Measurements from ENCODE around the gene SPINK1. TPM values are rescaled to one million over a fixed set of nuclear protein-coding genes. Genes with fewer than 3 reads are reported as not detected.

SPINK1 gene
- total RNA-seq, 4 donors from 2014 or later = not detected

DNA sequence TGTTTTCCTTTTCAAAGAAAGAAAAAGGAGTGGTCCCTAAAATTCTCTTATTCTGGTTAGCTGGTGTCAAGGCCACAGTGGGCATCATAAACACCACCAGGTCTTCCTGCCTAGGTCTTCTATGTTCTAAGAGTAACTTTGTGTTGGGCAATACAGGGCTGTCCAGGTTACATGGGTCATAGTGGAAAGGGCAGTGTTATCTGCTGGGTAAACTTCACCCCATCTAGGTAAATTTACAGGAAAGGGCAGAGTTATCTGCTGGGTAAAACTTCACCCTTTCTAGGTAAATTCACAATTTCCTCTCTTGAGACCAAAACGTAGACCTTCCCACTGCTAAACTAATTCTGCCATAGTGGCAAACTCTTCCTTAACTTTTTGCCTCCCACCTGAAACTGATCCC is 30.0 kb downstream of the SPINK1 start:
- DNase-seq (no peak), ATAC-seq (no peak)
- Histone ChIP-seq H3K36me3 (no peaks in the 10 kb centered on the region), H3K4me1 (no peaks in the 10 kb centered on the region), H3K27me3 (no peaks in the 10 kb centered on the region), H3K9me3 (no peaks in the 10 kb centered on the region), H3K4me3 (no peak overlapping the region), H3K27ac (no peak overlapping the region)
- intact Hi-C loops (cut with DNase I; ENCODE audit: low total_unique reads) (no loop called here), in situ Hi-C loops (cut with MboI; ENCODE audit: low sequenced_read_pairs in 4 of 4) (loop anchor here in 1 of 4 donors (25.0 kb wide), 1 partner anchor 164 kb away; no protein-coding TSS in a partner anchor)
- TF ChIP-seq POLR2A (IDR thresholded peaks at IDR 0.05) = no peak
- TF ChIP-seq, protein P1, sequence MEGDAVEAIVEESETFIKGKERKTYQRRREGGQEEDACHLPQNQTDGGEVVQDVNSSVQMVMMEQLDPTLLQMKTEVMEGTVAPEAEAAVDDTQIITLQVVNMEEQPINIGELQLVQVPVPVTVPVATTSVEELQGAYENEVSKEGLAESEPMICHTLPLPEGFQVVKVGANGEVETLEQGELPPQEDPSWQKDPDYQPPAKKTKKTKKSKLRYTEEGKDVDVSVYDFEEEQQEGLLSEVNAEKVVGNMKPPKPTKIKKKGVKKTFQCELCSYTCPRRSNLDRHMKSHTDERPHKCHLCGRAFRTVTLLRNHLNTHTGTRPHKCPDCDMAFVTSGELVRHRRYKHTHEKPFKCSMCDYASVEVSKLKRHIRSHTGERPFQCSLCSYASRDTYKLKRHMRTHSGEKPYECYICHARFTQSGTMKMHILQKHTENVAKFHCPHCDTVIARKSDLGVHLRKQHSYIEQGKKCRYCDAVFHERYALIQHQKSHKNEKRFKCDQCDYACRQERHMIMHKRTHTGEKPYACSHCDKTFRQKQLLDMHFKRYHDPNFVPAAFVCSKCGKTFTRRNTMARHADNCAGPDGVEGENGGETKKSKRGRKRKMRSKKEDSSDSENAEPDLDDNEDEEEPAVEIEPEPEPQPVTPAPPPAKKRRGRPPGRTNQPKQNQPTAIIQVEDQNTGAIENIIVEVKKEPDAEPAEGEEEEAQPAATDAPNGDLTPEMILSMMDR (IDR thresholded peaks at IDR 0.05 in 4 of 5, conservative IDR thresholded peaks at IDR 0.05 in 1 of 5) = no peak

GRCh38 chr5:147800491-147800890 is 31.0 kb downstream of the SPINK1 start:
- H3K36me3 ChIP-seq = no peaks in the 10 kb centered on the region
- no peaks in the 10 kb centered on the region for H3K4me1 ChIP-seq
- no peaks in the 10 kb centered on the region for H3K27me3 ChIP-seq
- intact Hi-C loops (cut with DNase I; ENCODE audit: low total_unique reads) (no loop called here), in situ Hi-C loops (cut with MboI; ENCODE audit: low sequenced_read_pairs in 4 of 4) (loop anchor here in 1 of 4 donors (25.0 kb wide), 1 partner anchor 163 kb away; no protein-coding TSS in a partner anchor)
- no peak overlapping the region for H3K4me3 ChIP-seq
- no peak for TF ChIP-seq POLR2A (IDR thresholded peaks at IDR 0.05)
- TF ChIP-seq, protein P1 (IDR thresholded peaks at IDR 0.05 in 4 of 5, conservative IDR thresholded peaks at IDR 0.05 in 1 of 5) = no peak
- no peak overlapping the region for H3K27ac ChIP-seq
- DNase-seq (no peak), ATAC-seq (no peak)
- H3K9me3 ChIP-seq = no peaks in the 10 kb centered on the region

- no peak overlapping the region for H3K27ac ChIP-seq
- TF ChIP-seq POLR2A (IDR thresholded peaks at IDR 0.05) = no peak
- TF ChIP-seq, protein P1 (IDR thresholded peaks at IDR 0.05 in 4 of 5, conservative IDR thresholded peaks at IDR 0.05 in 1 of 5) = no peak
- ATAC-seq (no peak), DNase-seq (no peak)
- H3K9me3 ChIP-seq = no peaks in the 10 kb centered on the region
- H3K36me3 ChIP-seq = no peaks in the 10 kb centered on the region
- no peaks in the 10 kb centered on the region for H3K4me1 ChIP-seq
- intact Hi-C loops (cut with DNase I; ENCODE audit: low total_unique reads) (no loop called here), in situ Hi-C loops (cut with MboI; ENCODE audit: low sequenced_read_pairs in 4 of 4) (no loop called here)
- no peak overlapping the region for H3K4me3 ChIP-seq
- H3K27me3 ChIP-seq = no peaks in the 10 kb centered on the region
These were observed 34.7 kb downstream of the SPINK1 start for GRCh38 chr5:147796556-147797308.

- H3K4me1 ChIP-seq = no peaks in the 10 kb centered on the region
- in situ Hi-C loops (cut with MboI; ENCODE audit: low sequenced_read_pairs in 4 of 4) (no loop called here), intact Hi-C loops (cut with DNase I; ENCODE audit: low total_unique reads) (no loop called here)
- no peak for DNase-seq
- ATAC-seq = no peak
- H3K27ac ChIP-seq = no peak overlapping the region
- H3K36me3 ChIP-seq = no peaks in the 10 kb centered on the region
- H3K9me3 ChIP-seq = no peaks in the 10 kb centered on the region
- H3K4me3 ChIP-seq = no peak overlapping the region
- H3K27me3 ChIP-seq = no peaks in the 10 kb centered on the region
- TF ChIP-seq POLR2A (IDR thresholded peaks at IDR 0.05) = no peak
- TF ChIP-seq, protein P1 (IDR thresholded peaks at IDR 0.05 in 4 of 5, conservative IDR thresholded peaks at IDR 0.05 in 1 of 5) = no peak
These were observed 40.3 kb downstream of the SPINK1 start for GRCh38 chr5:147791181-147791580.
